ENCODE results near the gene FKBP5.
A peak's percentile ranks its signal among the peaks of the same experiment; 100 is the strongest.
"Not testable (repeated sequence)": the region's sequence is repeated elsewhere in the genome, so short reads cannot be mapped to it uniquely, and the experiment has no call there.

Gene FKBP5

GRCh38 chr6:35690484-35690883 is 1.8 kb upstream of the FKBP5 start:
- Histone ChIP-seq H3K27me3 (ENCODE audit: control insufficient read depth, insufficient read depth, low read length, poor library complexity, severe bottlenecking) (no peaks in the 10 kb centered on the region), H3K4me3 (ENCODE audit: insufficient read depth, low read depth, low read length) (no peak overlapping the region), H3K36me3 (ENCODE audit: control insufficient read depth, insufficient read depth, low read length) (no peaks in the 10 kb centered on the region), H3K4me1 (ENCODE audit: control insufficient read depth, insufficient read depth, low read length) (peaks cover 4% of the 10 kb centered on the region), H3K27ac (ENCODE audit: insufficient read depth, low read depth, low read length, poor library complexity, severe bottlenecking) (no peak overlapping the region), H3K9me3 (ENCODE audit: control insufficient read depth, low read length) (no peaks in the 10 kb centered on the region)
- 88 to 95% methylated on average over 8 to 9 of the region's 9 CpGs for WGBS, 2 experiments

GRCh38 chr6:35690006-35690405 is 1.3 kb upstream of the FKBP5 start:
- not testable (repeated sequence) for H3K36me3 ChIP-seq (ENCODE audit: control insufficient read depth, insufficient read depth, low read length); H3K27me3 ChIP-seq (ENCODE audit: control insufficient read depth, insufficient read depth, low read length, poor library complexity, severe bottlenecking); H3K4me3 ChIP-seq (ENCODE audit: insufficient read depth, low read depth, low read length); H3K9me3 ChIP-seq (ENCODE audit: control insufficient read depth, low read length); H3K27ac ChIP-seq (ENCODE audit: insufficient read depth, low read depth, low read length, poor library complexity, severe bottlenecking); H3K4me1 ChIP-seq (ENCODE audit: control insufficient read depth, insufficient read depth, low read length)
- WGBS, 2 experiments: 91 to 95% methylated on average over 16 of the region's 16 CpGs

- Histone ChIP-seq H3K9me3 (ENCODE audit: control insufficient read depth, low read length) (no peaks in the 10 kb centered on the region), H3K4me1 (ENCODE audit: control insufficient read depth, insufficient read depth, low read length) (peaks cover 4% of the 10 kb centered on the region), H3K4me3 (ENCODE audit: insufficient read depth, low read depth, low read length) (peak overlapping the region; percentile 64), H3K27me3 (ENCODE audit: control insufficient read depth, insufficient read depth, low read length, poor library complexity, severe bottlenecking) (no peaks in the 10 kb centered on the region), H3K27ac (ENCODE audit: insufficient read depth, low read depth, low read length, poor library complexity, severe bottlenecking) (peak overlapping the region; percentile 67), H3K36me3 (ENCODE audit: control insufficient read depth, insufficient read depth, low read length) (no peaks in the 10 kb centered on the region)
- 1% methylated on average over 100 of the region's 100 CpGs for WGBS, 2 experiments
These were observed 784 bp downstream of the FKBP5 start for GRCh38 chr6:35687658-35688604.

DNA sequence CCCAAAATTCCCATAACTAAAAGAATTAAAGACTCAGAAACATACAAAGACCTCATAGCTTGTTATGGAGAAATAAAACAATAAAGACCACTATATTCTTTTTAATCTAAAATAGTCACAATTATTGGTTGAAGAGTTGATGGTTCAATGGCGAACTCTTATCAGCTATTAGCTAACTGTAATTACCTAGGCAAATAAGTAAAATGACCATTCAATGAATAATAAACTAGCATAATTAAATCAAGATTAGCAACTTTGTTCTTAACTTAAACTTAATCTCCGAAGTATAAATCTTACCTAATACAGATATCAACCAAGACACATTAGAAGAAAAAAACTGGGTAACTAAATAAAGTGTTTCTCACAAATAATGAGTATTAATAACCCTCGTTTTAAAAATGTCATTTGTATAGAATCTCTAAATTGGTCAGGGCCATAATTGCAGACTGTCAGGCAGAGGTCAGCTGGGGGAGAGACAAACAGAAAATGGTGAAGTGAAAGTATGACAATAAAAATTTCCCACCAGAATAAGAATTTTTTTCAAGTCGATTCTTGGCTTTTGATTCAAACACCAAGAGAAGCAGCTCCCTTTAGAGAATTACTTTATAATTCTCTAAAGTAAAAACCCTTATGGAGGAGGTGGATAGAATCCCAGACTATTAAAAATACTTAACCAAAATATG is 1.7 kb downstream of the FKBP5 start:
- 89% methylated on average over 3 of the region's 4 CpGs; no CpG with 5 or more reads in 1 of the 2 experiments for WGBS, 2 experiments
- peaks cover 4% of the 10 kb centered on the region for H3K4me1 ChIP-seq (ENCODE audit: control insufficient read depth, insufficient read depth, low read length)
- H3K27me3 ChIP-seq (ENCODE audit: control insufficient read depth, insufficient read depth, low read length, poor library complexity, severe bottlenecking): no peaks in the 10 kb centered on the region
- no peaks in the 10 kb centered on the region for H3K9me3 ChIP-seq (ENCODE audit: control insufficient read depth, low read length)
- peak overlapping the region; percentile 64 for H3K4me3 ChIP-seq (ENCODE audit: insufficient read depth, low read depth, low read length)
- no peaks in the 10 kb centered on the region for H3K36me3 ChIP-seq (ENCODE audit: control insufficient read depth, insufficient read depth, low read length)
- no peak overlapping the region for H3K27ac ChIP-seq (ENCODE audit: insufficient read depth, low read depth, low read length, poor library complexity, severe bottlenecking)

DNA sequence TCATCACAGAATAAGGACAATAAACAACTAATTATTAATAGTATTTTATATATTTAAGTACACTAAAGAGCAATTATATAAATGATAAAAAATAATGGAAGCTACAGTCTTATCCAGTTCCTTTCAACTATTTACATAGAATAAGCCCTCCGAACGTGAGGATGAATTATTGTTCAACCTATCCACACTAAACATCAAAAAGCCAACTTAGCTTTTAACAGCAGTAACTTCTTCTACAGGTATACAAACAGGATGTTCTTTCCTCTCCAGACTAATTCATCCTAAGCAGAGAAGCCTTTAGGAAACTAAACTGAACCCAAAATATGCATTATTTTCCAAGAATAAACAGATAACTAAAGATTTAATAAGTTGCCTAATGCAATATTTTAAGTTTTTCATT is 2.3 kb downstream of the FKBP5 start:
- Histone ChIP-seq H3K27ac (ENCODE audit: insufficient read depth, low read depth, low read length, poor library complexity, severe bottlenecking) (no peak overlapping the region), H3K9me3 (ENCODE audit: control insufficient read depth, low read length) (no peaks in the 10 kb centered on the region), H3K36me3 (ENCODE audit: control insufficient read depth, insufficient read depth, low read length) (no peaks in the 10 kb centered on the region), H3K4me1 (ENCODE audit: control insufficient read depth, insufficient read depth, low read length) (peaks cover 4% of the 10 kb centered on the region), H3K4me3 (ENCODE audit: insufficient read depth, low read depth, low read length) (no peak overlapping the region), H3K27me3 (ENCODE audit: control insufficient read depth, insufficient read depth, low read length, poor library complexity, severe bottlenecking) (no peaks in the 10 kb centered on the region)
- 79 to 88% methylated on average over 2 of the region's 2 CpGs for WGBS, 2 experiments

DNA sequence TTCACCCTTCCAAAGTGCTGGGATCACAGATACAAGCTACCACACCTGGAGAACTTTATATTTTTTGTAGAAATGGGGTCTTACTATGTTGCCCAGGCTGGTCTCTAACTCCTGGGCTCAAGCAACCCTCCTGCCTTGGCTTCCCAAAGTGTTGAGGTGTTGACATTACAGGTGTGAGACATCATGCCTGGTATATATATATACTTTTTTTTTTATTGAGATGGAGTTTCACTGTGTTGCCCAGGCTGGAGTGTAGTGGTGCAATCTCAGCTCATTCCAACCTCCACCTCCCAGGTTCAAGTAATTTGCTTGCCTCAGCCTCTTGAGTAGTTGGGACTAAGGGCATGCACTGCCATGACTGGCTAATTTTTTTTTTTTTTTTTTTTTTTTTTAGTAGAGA is 5.4 kb downstream of the FKBP5 start:
- Histone ChIP-seq H3K4me3 (ENCODE audit: insufficient read depth, low read depth, low read length) (no peak overlapping the region), H3K36me3 (ENCODE audit: control insufficient read depth, insufficient read depth, low read length) (no peaks in the 10 kb centered on the region), H3K9me3 (ENCODE audit: control insufficient read depth, low read length) (no peaks in the 10 kb centered on the region), H3K27ac (ENCODE audit: insufficient read depth, low read depth, low read length, poor library complexity, severe bottlenecking) (no peak overlapping the region), H3K4me1 (ENCODE audit: control insufficient read depth, insufficient read depth, low read length) (no peaks in the 10 kb centered on the region), H3K27me3 (ENCODE audit: control insufficient read depth, insufficient read depth, low read length, poor library complexity, severe bottlenecking) (no peaks in the 10 kb centered on the region)

DNA sequence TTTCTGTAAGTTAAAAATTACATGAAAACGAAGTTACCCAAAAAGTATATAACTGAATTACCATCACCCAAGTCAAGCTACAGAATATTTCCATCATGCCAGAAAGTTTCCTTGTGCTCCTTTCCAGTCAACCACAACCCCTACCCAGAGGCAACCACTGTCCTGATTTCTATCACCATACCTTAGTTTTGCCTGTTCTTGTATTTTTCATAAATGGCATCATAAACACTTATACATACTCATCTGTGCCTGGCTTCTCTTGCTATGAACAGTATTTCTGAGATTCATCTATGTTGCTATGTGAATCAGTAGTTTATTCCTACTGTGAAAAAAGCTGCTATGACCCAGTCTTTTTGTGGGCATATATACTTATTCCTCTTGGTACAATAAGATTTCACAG is 7.4 kb downstream of the FKBP5 start:
- no peak overlapping the region for H3K27ac ChIP-seq (ENCODE audit: insufficient read depth, low read depth, low read length, poor library complexity, severe bottlenecking)

DNA sequence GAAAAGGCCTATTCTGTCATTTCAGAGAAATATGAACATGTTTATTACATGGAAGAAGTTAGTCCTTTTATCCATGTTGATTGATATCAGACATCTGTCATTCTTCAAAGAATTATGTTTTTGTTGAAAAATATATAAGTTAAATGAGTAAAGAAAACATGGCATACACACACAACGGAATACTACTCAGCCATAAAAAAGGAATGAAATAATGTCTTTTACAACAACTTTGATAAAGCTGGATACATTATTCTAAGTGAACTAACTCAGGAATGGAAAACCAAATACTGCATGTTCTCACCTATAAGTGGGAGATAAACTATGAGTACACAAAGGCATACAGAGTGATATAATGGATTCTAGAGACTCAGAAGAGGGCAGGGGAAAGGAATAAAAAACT is 9.3 kb downstream of the FKBP5 start:
- no peak overlapping the region for H3K4me3 ChIP-seq (ENCODE audit: insufficient read depth, low read depth, low read length)
- H3K9me3 ChIP-seq (ENCODE audit: control insufficient read depth, low read length): no peaks in the 10 kb centered on the region
- H3K27me3 ChIP-seq (ENCODE audit: control insufficient read depth, insufficient read depth, low read length, poor library complexity, severe bottlenecking): no peaks in the 10 kb centered on the region
- H3K36me3 ChIP-seq (ENCODE audit: control insufficient read depth, insufficient read depth, low read length): peaks cover 3% of the 10 kb centered on the region
- H3K4me1 ChIP-seq (ENCODE audit: control insufficient read depth, insufficient read depth, low read length): peaks cover 10% of the 10 kb centered on the region
- WGBS, 2 experiments: no CpG with 5 or more reads among the region's 1 CpG
- no peak overlapping the region for H3K27ac ChIP-seq (ENCODE audit: insufficient read depth, low read depth, low read length, poor library complexity, severe bottlenecking)

More for the DNA sequence above, 7.4 kb downstream of the FKBP5 start:
- peaks cover 3% of the 10 kb centered on the region for H3K36me3 ChIP-seq (ENCODE audit: control insufficient read depth, insufficient read depth, low read length)
- H3K27me3 ChIP-seq (ENCODE audit: control insufficient read depth, insufficient read depth, low read length, poor library complexity, severe bottlenecking): no peaks in the 10 kb centered on the region
- WGBS, 2 experiments: 91 to 92% methylated on average over 1 of the region's 1 CpG
- H3K9me3 ChIP-seq (ENCODE audit: control insufficient read depth, low read length): no peaks in the 10 kb centered on the region
- H3K4me1 ChIP-seq (ENCODE audit: control insufficient read depth, insufficient read depth, low read length): peaks cover 4% of the 10 kb centered on the region
- no peak overlapping the region for H3K4me3 ChIP-seq (ENCODE audit: insufficient read depth, low read depth, low read length)

DNA sequence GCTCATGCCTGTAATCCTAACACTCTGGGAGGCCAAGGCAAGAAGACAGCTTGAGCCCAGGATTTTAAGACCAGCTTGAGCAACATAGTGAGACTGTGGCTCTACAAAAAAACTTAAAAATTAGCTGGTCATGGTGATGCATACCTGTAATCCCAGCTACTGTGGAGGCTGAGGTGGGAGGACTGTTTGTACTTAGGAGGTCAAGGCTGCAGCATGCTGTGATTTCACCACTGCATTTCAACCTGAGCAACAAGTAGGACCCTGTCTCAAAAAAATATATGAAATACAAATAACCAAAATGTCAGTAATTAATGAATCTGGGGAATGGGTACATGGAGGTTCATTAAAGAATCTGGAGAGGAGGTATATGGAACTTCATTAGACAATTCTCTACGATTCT is 9.9 kb downstream of the FKBP5 start:
- Histone ChIP-seq H3K4me3 (ENCODE audit: insufficient read depth, low read depth, low read length) (no peak overlapping the region), H3K9me3 (ENCODE audit: control insufficient read depth, low read length) (no peaks in the 10 kb centered on the region), H3K4me1 (ENCODE audit: control insufficient read depth, insufficient read depth, low read length) (peaks cover 10% of the 10 kb centered on the region), H3K27me3 (ENCODE audit: control insufficient read depth, insufficient read depth, low read length, poor library complexity, severe bottlenecking) (no peaks in the 10 kb centered on the region), H3K36me3 (ENCODE audit: control insufficient read depth, insufficient read depth, low read length) (peaks cover 3% of the 10 kb centered on the region), H3K27ac (ENCODE audit: insufficient read depth, low read depth, low read length, poor library complexity, severe bottlenecking) (no peak overlapping the region)
- 100% methylated on average over 1 of the region's 1 CpG; no CpG with 5 or more reads in 1 of the 2 experiments for WGBS, 2 experiments

GRCh38 chr6:35678021-35678654 is 10.6 kb downstream of the FKBP5 start:
- H3K27ac ChIP-seq (ENCODE audit: insufficient read depth, low read depth, low read length, poor library complexity, severe bottlenecking): no peak overlapping the region
- H3K4me1 ChIP-seq (ENCODE audit: control insufficient read depth, insufficient read depth, low read length): peaks cover 10% of the 10 kb centered on the region
- H3K36me3 ChIP-seq (ENCODE audit: control insufficient read depth, insufficient read depth, low read length): peaks cover 3% of the 10 kb centered on the region
- WGBS, 2 experiments: 88 to 93% methylated on average over 3 of the region's 4 CpGs
- no peaks in the 10 kb centered on the region for H3K9me3 ChIP-seq (ENCODE audit: control insufficient read depth, low read length)
- no peaks in the 10 kb centered on the region for H3K27me3 ChIP-seq (ENCODE audit: control insufficient read depth, insufficient read depth, low read length, poor library complexity, severe bottlenecking)
- no peak overlapping the region for H3K4me3 ChIP-seq (ENCODE audit: insufficient read depth, low read depth, low read length)

Data from ectodermal cell (in vitro differentiated cells).